Spleen (tissue), 7 donors: ENCODE results near the gene TSPOAP1.

Source experiments
- POLR2A ChIP-seq, 3 donors: fragments of 450-650 bp; IDR thresholded peaks; one replicate each; pipeline ENCODE4 v1.5.1; 2017; ENCODE audit warnings: antibody characterized with exemption in 3 of 3, mild to moderate bottlenecking in 1 of 3
- TF ChIP-seq, protein P1 (sequence below), 11 experiments: fragments of 200-600 bp in 7 of 11; fragments of 450-650 bp in 4 of 11; sonication (generic) in 4 of 11; IDR thresholded peaks in 8 of 11; conservative IDR thresholded peaks in 3 of 11; 1 replicate in 7 of 11; 2 replicates in 4 of 11; pipeline versions ENCODE4 v1.4.0 to v1.8.0; 2016 to 2021; ENCODE audit warnings: antibody characterized with exemption in 11 of 11, inconsistent platforms in 4 of 11, mild to moderate bottlenecking in 1 of 11
- donor health status: DM: no; HTN: no; CAD: no; lungs with moderate emphysema.
- donor health status: DM: no; HTN: no; CAD: no.
- donor health status: DM: no; HTN: no; CAD: no.

DNA sequence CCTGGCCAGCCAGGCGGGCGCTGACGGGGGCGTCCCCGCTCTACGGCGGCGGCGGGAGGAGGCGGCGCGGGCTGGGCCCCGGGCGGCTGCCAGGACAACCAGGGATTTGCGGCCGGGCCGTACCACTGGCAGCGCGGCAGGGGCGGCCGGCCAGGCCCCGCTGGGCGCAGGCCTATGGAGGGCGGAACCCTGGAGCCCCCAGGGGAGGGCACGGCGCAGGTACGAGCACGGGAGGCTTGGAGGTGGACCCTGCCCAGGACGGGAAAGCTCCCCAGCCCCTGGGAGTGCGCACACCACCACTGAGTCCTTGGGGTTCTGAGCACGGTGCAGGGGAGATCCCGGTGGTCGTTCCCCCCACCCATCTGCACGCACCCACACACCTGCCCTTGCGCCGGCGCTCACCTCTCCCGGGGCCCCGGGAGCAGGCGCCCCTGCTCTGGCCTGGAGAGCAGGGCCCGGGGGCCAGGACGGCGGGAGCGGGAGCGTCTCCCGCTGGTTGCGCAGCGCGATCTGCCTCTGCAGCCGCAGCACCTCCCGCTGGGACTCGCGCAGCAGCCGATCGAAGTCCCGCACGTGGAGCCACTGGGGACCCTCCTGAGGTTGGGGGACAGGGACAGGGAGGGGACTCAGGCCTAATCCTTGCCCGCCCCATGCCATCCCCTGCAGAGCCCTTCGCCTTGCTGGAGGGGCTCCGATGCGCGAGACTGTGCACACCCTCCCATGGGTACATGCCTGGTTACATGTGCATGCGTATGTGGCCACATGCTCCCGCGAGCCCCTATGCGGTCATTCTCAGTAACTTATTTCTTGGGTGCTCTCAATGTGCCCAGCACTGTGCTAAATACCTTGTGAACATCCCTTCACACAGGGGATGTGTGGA is 3.9 kb downstream of the TSPOAP1 start:
- TF ChIP-seq POLR2A (IDR thresholded peaks at IDR 0.05) = no peak
- TF ChIP-seq, protein P1, sequence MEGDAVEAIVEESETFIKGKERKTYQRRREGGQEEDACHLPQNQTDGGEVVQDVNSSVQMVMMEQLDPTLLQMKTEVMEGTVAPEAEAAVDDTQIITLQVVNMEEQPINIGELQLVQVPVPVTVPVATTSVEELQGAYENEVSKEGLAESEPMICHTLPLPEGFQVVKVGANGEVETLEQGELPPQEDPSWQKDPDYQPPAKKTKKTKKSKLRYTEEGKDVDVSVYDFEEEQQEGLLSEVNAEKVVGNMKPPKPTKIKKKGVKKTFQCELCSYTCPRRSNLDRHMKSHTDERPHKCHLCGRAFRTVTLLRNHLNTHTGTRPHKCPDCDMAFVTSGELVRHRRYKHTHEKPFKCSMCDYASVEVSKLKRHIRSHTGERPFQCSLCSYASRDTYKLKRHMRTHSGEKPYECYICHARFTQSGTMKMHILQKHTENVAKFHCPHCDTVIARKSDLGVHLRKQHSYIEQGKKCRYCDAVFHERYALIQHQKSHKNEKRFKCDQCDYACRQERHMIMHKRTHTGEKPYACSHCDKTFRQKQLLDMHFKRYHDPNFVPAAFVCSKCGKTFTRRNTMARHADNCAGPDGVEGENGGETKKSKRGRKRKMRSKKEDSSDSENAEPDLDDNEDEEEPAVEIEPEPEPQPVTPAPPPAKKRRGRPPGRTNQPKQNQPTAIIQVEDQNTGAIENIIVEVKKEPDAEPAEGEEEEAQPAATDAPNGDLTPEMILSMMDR (IDR thresholded peaks at IDR 0.05 in 8 of 11, conservative IDR thresholded peaks at IDR 0.05 in 3 of 11) = no peak
